Measurements from ENCODE around the gene AP4E1. TPM values are rescaled to one million over a fixed set of nuclear protein-coding genes. Genes with fewer than 3 reads are reported as not detected.

The AP4E1 gene
- total RNA-seq: 1 to 10 TPM; 6.1 to 9.2 TPM

GRCh38 chr15:50908209-50909009 lies at the start of gene AP4E1:
AP4E1 (plus strand) TSS chr15:50908683; CDS start chr15:50908779, 96 bp downstream.
- Histone ChIP-seq H3K4me3 (peak within 1 kb of the TSS; percentile 91 to 94), H3K27ac (peak within 1 kb of the TSS; percentile 78 to 84), H3K27me3 (replicated peaks; ENCODE audit: insufficient read depth) (no peaks in the 10 kb centered on the region), H3K4me1 (replicated peaks) (no peaks in the 10 kb centered on the region), H3K9me3 (no peaks in the 10 kb centered on the region), H3K36me3 (no peaks in the 10 kb centered on the region)
- TF ChIP-seq, protein P1, sequence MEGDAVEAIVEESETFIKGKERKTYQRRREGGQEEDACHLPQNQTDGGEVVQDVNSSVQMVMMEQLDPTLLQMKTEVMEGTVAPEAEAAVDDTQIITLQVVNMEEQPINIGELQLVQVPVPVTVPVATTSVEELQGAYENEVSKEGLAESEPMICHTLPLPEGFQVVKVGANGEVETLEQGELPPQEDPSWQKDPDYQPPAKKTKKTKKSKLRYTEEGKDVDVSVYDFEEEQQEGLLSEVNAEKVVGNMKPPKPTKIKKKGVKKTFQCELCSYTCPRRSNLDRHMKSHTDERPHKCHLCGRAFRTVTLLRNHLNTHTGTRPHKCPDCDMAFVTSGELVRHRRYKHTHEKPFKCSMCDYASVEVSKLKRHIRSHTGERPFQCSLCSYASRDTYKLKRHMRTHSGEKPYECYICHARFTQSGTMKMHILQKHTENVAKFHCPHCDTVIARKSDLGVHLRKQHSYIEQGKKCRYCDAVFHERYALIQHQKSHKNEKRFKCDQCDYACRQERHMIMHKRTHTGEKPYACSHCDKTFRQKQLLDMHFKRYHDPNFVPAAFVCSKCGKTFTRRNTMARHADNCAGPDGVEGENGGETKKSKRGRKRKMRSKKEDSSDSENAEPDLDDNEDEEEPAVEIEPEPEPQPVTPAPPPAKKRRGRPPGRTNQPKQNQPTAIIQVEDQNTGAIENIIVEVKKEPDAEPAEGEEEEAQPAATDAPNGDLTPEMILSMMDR (IDR thresholded peaks at IDR 0.05): peak; percentile 98 to 100 (median 98)
- TF ChIP-seq POLR2A (IDR thresholded peaks at IDR 0.05) (no peak), POLR2AphosphoS5 (IDR thresholded peaks at IDR 0.05) (peak; percentile 94)
- peak; percentile 82 for DNase-seq (ENCODE audit: low spot score)
- WGBS: under 1% methylated on average over 96 of the region's 100 CpGs
- intact Hi-C loops (cut with DNase I): loop anchor here (5.0 kb wide), 1 partner anchor 221 kb away; the partner anchor contains the start of gene TRPM7

DNA sequence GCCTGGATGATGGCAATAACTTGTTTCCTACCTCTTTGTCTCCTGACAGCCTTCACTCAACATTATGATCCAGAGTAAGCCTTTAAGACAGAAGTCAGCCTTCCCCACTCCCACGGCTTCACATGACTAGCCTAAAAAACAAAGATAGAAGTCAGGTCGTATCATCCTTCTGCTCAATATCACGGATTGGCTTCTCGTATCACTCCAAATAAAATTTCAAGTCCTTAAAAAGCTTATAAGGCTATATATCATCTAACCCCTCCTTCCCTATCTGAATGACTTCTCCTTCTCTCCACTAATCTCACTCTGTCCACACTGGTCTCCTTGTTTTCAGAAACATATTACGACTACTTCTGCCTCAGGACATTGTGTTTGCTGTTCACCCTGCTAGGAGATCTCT lies 47.7 kb upstream of the AP4E1 start:
- Histone ChIP-seq H3K4me3 (no peak overlapping the region), H3K36me3 (no peaks in the 10 kb centered on the region), H3K27me3 (replicated peaks; ENCODE audit: insufficient read depth) (no peaks in the 10 kb centered on the region), H3K9me3 (no peaks in the 10 kb centered on the region), H3K4me1 (replicated peaks) (peaks cover 8% of the 10 kb centered on the region), H3K27ac (no peak overlapping the region)
- intact Hi-C loops (cut with DNase I): no loop called here
- no peak for TF ChIP-seq POLR2A (IDR thresholded peaks at IDR 0.05)
- TF ChIP-seq POLR2AphosphoS5 (IDR thresholded peaks at IDR 0.05): no peak
- TF ChIP-seq, protein P1 (IDR thresholded peaks at IDR 0.05): no peak
- DNase-seq (ENCODE audit: low spot score): no peak
- 90% methylated on average over 5 of the region's 5 CpGs for WGBS

DNA sequence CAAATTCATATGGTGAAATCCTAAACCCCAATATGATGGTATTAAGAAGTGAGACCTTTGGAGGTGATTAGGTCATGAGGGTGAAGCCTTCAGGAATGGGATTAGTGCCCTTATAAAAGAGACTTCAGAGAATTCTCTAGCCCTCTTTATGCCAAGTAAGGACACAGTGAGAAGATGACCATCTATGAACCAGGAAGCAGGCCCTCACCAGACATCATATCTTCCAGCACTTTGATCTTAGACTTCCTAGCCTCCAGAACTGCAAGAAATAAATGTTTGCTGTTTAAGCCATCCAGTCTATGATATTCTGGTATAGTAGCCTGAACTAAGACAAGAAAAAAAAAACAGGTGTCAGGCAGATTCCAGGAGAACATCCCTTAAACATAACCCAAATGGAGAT lies 45.9 kb upstream of the AP4E1 start:
- H3K27ac ChIP-seq: no peak overlapping the region
- intact Hi-C loops (cut with DNase I): no loop called here
- no peaks in the 10 kb centered on the region for H3K27me3 ChIP-seq (replicated peaks; ENCODE audit: insufficient read depth)
- TF ChIP-seq POLR2AphosphoS5 (IDR thresholded peaks at IDR 0.05) (no peak), POLR2A (IDR thresholded peaks at IDR 0.05) (no peak)
- TF ChIP-seq, protein P1 (IDR thresholded peaks at IDR 0.05): no peak
- no peak overlapping the region for H3K4me3 ChIP-seq
- H3K36me3 ChIP-seq: no peaks in the 10 kb centered on the region
- DNase-seq (ENCODE audit: low spot score): no peak
- H3K4me1 ChIP-seq (replicated peaks): no peaks in the 10 kb centered on the region
- H3K9me3 ChIP-seq: no peaks in the 10 kb centered on the region

- TF ChIP-seq, protein P1 (IDR thresholded peaks at IDR 0.05): no peak
- TF ChIP-seq POLR2A (IDR thresholded peaks at IDR 0.05): no peak
- DNase-seq (ENCODE audit: low spot score): no peak
- Histone ChIP-seq H3K27me3 (replicated peaks; ENCODE audit: insufficient read depth) (no peaks in the 10 kb centered on the region), H3K27ac (no peak overlapping the region), H3K36me3 (no peaks in the 10 kb centered on the region), H3K4me1 (replicated peaks) (no peaks in the 10 kb centered on the region), H3K4me3 (no peak overlapping the region), H3K9me3 (no peaks in the 10 kb centered on the region)
- intact Hi-C loops (cut with DNase I): no loop called here
- WGBS: 100% methylated on average over 1 of the region's 1 CpG
Measured at GRCh38 chr15:50864873-50865272, 43.6 kb upstream of the AP4E1 start.
